Lung microvascular endothelial cell (primary cell): ENCODE data around the gene NOXA1. TPM values are rescaled to one million over a fixed set of nuclear protein-coding genes. Genes with fewer than 3 reads are reported as not detected.

Source experiments
- DNase-seq, 2 donors: peaks; one replicate each; pipeline versions ENCODE4 v3.0.0 to v3.0.0-alpha.2; 2010; ENCODE audit warnings: low read depth in 2 of 2
- total RNA-seq: library from RNA; depleted of rRNA; stranded (reverse); fragments of >200 nt; gene quantifications from 2 replicates; pipeline ENCODE4 v1.2.1, GENCODE V29; 2014

Gene NOXA1
- total RNA-seq, 1 donor from 2014 or later, result 2.0 TPM

- DNase-seq, result no peak
These were observed 29.8 kb downstream of the NOXA1 start for GRCh38 chr9:137452761-137453642.

GRCh38 chr9:137453643-137454081, 30.5 kb downstream of the NOXA1 start:
- peak; percentile 76 to 88 for DNase-seq

- peak; percentile 44 to 75 for DNase-seq
These were observed 31.0 kb downstream of the NOXA1 start for GRCh38 chr9:137454145-137454596.

- peak; percentile 73 to 83 for DNase-seq
These were observed 31.6 kb downstream of the NOXA1 start for GRCh38 chr9:137454597-137455358.

GRCh38 chr9:137455359-137455991, 32.3 kb downstream of the NOXA1 start:
- no peak for DNase-seq

- no peak for DNase-seq
These were observed 33.1 kb downstream of the NOXA1 start for GRCh38 chr9:137456061-137456863.

GRCh38 chr9:137456864-137457405, 33.7 kb downstream of the NOXA1 start:
- no peak for DNase-seq

- no peak for DNase-seq
These were observed 34.4 kb downstream of the NOXA1 start for GRCh38 chr9:137457406-137458193.

- no peak for DNase-seq
These were observed 35.3 kb downstream of the NOXA1 start for GRCh38 chr9:137458194-137459151.

GRCh38 chr9:137459152-137459600, 36.0 kb downstream of the NOXA1 start, which contains the start of gene NSMF:
Gene NSMF (minus strand): TSS chr9:137459334. CDS start chr9:137459102, 232 bp downstream.
- DNase-seq, result peak; percentile 92 to 95

- DNase-seq, result no peak
These were observed 36.6 kb downstream of the NOXA1 start for GRCh38 chr9:137459601-137460362.

- DNase-seq, result no peak
These were observed 37.4 kb downstream of the NOXA1 start for GRCh38 chr9:137460363-137461315.

- DNase-seq, result no peak
These were observed 38.1 kb downstream of the NOXA1 start for GRCh38 chr9:137461316-137461662.

- peak in 1 of 2 donors; percentile 44 for DNase-seq
These were observed 38.6 kb downstream of the NOXA1 start for GRCh38 chr9:137461663-137462395.

- no peak for DNase-seq
These were observed 39.3 kb downstream of the NOXA1 start for GRCh38 chr9:137462396-137462985.
